Activated CD8-positive, alpha-beta memory T cell treated with anti-CD3 and anti-CD28 coated beads, Interleukin-2, amount 50 U/mL, for 24 hours (primary cell): Measurements from ENCODE around the gene THRB.

ENCODE experiments used
- DNase-seq: peaks from one replicate; pipeline ENCODE4 v3.0.0-alpha.2; 2020; ENCODE audit errors: extremely low read depth

The THRB gene

GRCh38 chr3:24145481-24145880 lies 349.2 kb downstream of the THRB start:
- no peak for DNase-seq

DNA sequence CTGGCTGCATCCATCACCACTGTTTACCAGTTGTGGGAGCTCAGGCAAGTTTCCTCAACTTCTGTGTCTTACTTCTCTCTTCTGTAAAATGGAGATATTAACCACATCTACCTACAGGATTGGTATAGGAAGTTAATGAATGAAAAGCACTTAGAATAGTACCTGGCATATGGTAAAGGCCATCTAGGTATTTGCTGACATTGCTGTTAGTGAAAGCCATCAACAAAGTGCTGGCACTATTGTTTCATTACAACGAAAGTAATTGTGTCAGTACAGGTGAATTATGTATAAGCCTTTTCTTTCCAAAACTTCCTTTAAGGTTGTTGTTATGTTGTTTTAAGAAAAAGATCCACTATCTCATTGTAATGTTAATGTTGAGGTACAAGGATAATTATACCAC lies 352.5 kb downstream of the THRB start:
- DNase-seq, result no peak

GRCh38 chr3:24141548-24141947 lies 353.1 kb downstream of the THRB start:
- DNase-seq, result no peak

DNA sequence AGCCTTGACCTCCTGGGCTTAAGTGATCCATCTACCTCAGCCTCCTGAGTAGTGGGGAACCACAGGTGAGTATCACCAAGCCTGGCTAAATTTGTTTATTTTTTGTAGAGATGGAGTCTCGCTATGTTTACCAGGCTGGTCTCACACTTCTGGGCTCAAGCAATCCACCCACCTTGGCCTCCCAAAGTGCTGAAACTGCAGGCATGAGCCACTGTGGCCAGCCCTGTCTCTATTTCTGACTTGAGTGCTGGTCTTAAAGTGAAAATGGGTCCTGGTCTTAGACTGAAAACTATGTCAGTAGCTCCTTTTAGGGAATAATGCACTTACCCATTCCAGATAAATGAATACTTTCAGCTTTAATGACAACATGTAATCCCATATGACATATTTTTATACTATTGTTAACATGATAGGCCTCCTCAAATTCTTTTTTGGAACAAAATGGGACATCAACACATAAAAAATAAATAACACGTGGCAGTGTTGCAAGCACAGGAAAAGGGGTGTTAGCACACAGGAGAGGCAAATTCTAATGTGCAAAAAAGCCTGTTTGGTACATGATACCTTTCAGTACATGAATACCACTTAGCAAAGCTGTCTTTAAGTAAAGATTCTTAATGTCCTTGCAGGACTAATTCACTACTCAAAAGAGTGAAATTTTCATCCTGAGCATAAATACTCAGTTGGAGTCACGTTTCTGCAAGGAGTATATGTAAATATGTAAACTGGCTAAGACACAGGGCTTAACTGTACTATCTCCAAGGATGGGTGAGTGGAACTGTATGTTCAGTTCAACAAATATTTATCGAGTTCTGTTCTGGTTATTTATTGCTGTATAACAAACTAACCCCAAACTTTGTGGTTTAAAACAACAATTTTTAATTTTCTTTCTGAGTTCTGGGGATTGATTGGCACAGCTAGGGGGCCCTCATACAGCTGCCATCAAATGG lies 354.9 kb downstream of the THRB start:
- no peak for DNase-seq

DNA sequence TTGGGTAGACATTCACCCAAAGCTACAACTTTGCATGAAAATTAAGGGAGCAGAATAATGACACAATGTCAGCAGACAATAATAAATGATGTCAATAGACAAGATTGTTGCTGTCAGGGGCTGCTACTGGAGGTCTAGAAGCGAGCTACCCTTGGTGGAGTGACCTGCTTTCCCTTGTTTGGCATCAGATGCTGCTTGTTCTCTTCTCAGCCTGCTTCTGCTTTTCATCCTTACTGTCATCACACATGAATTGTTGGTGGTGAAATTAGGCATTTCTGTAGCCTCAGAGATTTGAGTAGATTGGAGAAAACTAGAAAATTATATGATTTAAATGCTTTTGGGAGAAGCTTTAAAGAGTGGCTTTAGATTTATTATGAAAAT lies 355.8 kb downstream of the THRB start:
- no peak for DNase-seq

- no peak for DNase-seq
These were observed 356.4 kb downstream of the THRB start for GRCh38 chr3:24137958-24138875.

DNA sequence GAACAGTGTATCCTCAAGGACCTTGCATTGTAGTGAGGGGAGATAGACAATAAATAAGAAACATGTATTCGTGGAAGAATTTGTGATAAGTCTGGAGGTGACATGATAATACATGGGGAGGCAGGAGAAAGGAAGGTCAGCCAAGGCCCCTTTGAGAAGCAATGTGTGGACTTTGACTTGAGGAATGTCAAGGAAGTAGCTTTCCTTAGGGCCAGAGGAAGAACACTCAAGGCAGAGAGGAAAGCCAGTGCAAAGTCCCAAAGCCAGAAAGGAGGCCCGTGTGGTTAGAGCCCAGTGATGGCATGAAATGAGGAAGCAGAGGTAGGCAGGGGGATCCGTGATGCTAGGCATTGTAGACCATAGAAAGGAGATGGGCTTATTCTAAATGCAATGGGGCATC lies 357.3 kb downstream of the THRB start:
- DNase-seq, result no peak

- DNase-seq, result no peak
These were observed 357.9 kb downstream of the THRB start for GRCh38 chr3:24136624-24137310.

DNA sequence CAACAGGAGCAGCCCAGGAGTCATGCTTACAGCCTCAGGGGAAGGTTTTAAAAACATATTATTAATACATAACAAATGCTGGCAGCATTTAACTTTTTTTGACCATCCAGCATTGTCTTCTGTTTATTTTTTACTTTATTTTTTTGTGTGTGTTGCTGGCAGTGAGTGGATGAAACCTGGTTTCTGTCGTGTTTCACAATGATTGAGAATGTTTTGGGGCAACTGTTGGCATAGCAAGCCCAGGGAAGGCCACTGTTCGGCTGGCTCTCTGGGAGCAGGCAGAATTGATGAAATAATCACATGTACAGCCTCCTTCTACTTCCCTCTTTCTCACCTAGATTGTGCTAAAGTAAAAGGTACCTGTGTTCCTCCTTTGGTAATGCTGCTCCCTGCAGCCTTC lies 359.4 kb downstream of the THRB start:
- no peak for DNase-seq

DNA sequence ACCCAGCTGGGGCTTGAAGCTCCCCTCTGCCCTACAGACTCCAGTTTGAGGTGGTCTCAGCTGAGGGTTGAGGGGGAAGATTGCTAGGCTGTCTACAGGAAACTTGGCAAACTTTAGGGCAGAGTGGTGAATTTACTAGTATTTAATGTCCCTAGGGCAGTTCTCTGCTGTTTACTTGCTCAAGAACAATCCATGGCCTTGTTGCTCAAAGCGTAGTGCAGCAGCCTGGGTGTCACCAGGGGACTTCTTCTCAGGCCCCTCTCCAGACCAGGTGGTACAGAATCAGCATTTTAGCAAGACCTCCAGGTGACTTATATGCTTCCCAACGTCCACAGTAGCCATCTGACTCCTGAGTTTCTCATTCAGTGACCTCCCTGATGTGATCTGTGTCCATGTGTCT lies 360.7 kb downstream of the THRB start:
- no peak for DNase-seq

- DNase-seq, result no peak
These were observed 361.2 kb downstream of the THRB start for GRCh38 chr3:24133436-24133835.

DNA sequence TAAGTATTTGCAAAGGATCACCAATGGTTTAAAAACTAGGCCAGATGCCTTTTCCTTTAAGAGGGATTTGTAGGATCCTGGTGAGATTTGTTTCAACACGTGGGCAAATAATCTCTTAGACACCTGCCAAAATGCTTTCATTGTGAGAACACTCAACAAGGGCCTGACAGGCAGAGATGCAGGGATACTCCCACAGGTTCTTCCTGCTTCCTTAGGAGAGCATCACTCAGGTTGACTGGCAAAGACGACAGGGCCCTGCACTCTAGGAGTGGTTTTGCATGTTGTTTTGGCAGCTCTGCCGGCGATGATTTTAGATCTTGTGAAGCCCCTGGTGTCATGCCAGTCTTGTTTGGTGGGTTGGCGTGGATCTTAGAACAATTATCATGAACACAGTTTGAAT lies 365.1 kb downstream of the THRB start:
- no peak for DNase-seq

GRCh38 chr3:24128199-24129005 lies 366.2 kb downstream of the THRB start:
- DNase-seq, result no peak

DNA sequence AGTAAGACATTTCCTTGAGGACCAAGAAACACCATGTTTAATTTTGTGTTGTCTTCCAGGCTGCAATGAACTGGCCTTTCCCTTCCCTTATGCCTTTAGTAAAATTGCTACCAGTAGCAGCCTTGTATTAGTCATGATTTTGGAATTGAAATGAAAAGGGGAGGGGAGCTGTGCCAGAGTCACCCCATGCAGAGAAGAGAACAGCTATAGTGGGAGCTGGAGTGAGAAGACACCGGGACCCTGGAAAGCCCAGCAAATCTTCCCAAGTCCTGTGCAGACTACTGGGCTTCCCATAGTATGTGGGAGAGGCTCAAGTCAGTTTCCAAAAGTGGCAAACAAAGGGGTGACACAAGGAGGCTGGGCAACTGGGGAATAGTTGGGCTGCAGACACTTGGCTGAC lies 371.1 kb downstream of the THRB start:
- no peak for DNase-seq

GRCh38 chr3:24120434-24120833 lies 374.2 kb downstream of the THRB start:
- DNase-seq, result no peak

- DNase-seq, result no peak
These were observed 375.3 kb downstream of the THRB start for GRCh38 chr3:24119321-24119751.

DNA sequence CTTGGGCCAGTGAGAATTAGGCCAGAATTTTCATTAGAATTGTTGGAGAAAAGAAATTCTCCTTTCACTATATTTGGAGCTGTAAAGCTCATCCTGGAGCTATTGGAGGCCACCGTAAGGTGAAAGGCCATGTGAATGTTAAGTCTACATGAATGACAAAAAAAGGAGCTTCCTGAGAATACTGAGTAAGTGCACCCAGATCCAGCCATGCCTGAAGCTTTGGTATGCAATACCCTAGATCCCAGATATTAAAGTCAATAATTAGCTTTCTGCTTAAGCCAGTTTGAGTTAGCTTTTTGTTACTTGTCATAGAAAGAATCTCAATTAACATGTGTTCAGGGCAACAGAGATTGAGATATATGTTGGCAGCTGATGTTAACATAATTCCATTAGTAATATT lies 377.1 kb downstream of the THRB start:
- no peak for DNase-seq

DNA sequence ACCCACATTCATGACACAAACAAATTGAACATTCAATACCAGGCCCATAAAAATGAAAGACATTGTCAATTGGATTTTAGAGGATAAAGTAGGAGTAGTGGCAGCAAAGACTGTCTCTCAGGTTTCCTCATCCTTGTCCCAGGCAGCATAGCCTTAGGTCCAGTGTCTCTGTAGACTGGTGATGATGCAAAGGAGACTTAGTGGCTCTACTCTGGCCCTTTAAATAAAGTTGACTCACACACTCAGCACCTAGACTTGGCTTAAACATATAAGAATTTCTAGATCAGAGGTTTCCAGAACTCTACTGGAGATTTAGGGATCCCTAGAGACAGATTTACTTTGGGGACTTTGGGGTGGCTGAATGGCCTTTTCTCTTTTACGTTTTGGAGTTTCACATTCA lies 382.9 kb downstream of the THRB start:
- DNase-seq, result no peak

GRCh38 chr3:24110051-24110450 lies 384.6 kb downstream of the THRB start:
- no peak for DNase-seq

DNA sequence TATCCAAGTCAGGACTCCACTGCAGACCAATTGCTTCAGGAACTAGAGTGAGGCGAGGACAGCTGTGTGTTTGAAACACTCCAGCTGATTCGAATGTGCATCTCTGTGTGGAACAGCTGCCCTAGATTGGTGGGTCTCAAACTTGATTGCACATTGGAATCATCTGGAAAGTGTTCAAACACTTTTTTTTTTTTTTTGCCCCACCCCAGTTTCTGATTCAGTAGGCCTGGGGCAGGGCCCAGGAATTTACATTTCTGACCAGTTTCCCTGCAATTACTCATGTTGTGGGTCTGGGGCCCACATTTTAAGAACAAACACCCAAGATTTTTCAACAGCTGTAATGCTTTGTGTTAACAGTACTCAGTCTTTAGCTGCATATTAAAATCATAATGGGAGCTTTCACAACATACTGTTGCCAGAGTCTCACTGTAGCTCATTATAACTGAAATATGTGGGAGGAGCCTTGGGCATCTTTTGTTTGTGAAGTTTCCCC lies 392.9 kb downstream of the THRB start:
- DNase-seq, result no peak
